ENCODE data around the gene HS3ST5.

- TF ChIP-seq EP300 (IDR thresholded peaks at IDR 0.05) = no peak
- no peak for TF ChIP-seq POLR2A (IDR thresholded peaks at IDR 0.05)
- no peak for TF ChIP-seq POLR2AphosphoS5 (IDR thresholded peaks at IDR 0.05)
Observed at GRCh38 chr6:114170372-114170771, 172.5 kb downstream of the HS3ST5 start.

Data from suprapubic skin (tissue), 4 donors.